HCT116 (cell line): ENCODE measurements around the gene FERMT2. TPM values are rescaled to one million over a fixed set of nuclear protein-coding genes. Genes with fewer than 3 reads are reported as not detected.

Experiments
- ATAC-seq: fragments of 200-7000 bp; cut with Tn5 transposase; 2 replicates; pipeline ENCODE4 v1.9.1; 2020; ENCODE audit warnings: mild to moderate bottlenecking, moderate library complexity
- BruUV-seq: library from RNA; stranded (reverse); fragments of 400-500 nt; replicated peaks from 2 replicates; lab custom pipeline; 2021; lab: Mats Ljungman, UMichigan
- CTCF ChIA-PET: fragments of 300-600 bp; sonication (Branson Sonifier 250); formaldehyde crosslinking; loops from one replicate; lab custom pipeline; 2021; ENCODE audit warnings: antibody characterized with exemption; lab: Charles Lee
- POLR2A ChIA-PET: fragments of 300-600, 350-600 bp; sonication (Branson Sonifier 250); formaldehyde crosslinking; loops from one replicate; lab custom pipeline; 2021; ENCODE audit warnings: antibody characterized with exemption; lab: Charles Lee
- RAD21 ChIA-PET, 2 experiments: fragments of 300-600 bp; sonication (Branson Sonifier 250); formaldehyde crosslinking; loops; one replicate each; lab custom pipeline; 2023; ENCODE audit warnings: low total read pairs in 2 of 2; ENCODE audit not compliant: uncharacterized antibody in 2 of 2, unreplicated experiment in 2 of 2, low non-redundant PET in 1 of 2; lab: Charles Lee
- DNase-seq: peaks from one replicate; pipeline ENCODE4 v3.0.0-alpha.2; 2010; ENCODE audit warnings: low read depth, low spot score
- H2AFZ ChIP-seq: fragments of 200-600 bp; shearing (Covaris generic), sonication (generic); 2 replicates; pipeline ENCODE4 v1.6.1; 2017; ENCODE audit warnings: low read depth, mixed run types, mixed read lengths, antibody characterized with exemption, low read length; ENCODE audit not compliant: poor library complexity, severe bottlenecking
- H3K27ac ChIP-seq: 2 replicates; pipeline ENCODE4 v1.5.1; 2012; ENCODE audit warnings: low read depth, low read length
- H3K27me3 ChIP-seq: fragments of 200-600 bp; sonication (generic); 2 replicates; pipeline ENCODE4 v1.6.1; 2016; ENCODE audit warnings: mixed run types, low read length, mixed read lengths; ENCODE audit not compliant: insufficient read depth
- H3K36me3 ChIP-seq, 2 experiments: fragments of 200-500 bp in 1 of 2; fragments of 200-600 bp in 1 of 2; sonication (Bioruptor generic) in 1 of 2; sonication (generic) in 1 of 2; 2 replicates each; pipeline versions ENCODE4 v1.5.1 to v1.6.1; 2014 to 2016; ENCODE audit warnings: low read length in 2 of 2, inconsistent platforms in 1 of 2, mixed read lengths in 1 of 2, mixed run types in 1 of 2; ENCODE audit not compliant: insufficient read depth in 2 of 2, control insufficient read depth in 1 of 2
- H3K4me1 ChIP-seq, 2 experiments: fragments of 200-600 bp in 1 of 2; sonication (generic) in 1 of 2; 2 replicates each; pipeline versions ENCODE4 v1.5.1 to v1.6.1; 2012 to 2017; ENCODE audit warnings: low read length in 2 of 2, inconsistent platforms in 1 of 2, mild to moderate bottlenecking in 1 of 2, mixed read lengths in 1 of 2, mixed run types in 1 of 2, moderate library complexity in 1 of 2; ENCODE audit not compliant: insufficient read depth in 2 of 2, control insufficient read depth in 1 of 2
- H3K4me2 ChIP-seq: fragments of 200-600 bp; sonication (generic); 2 replicates; pipeline ENCODE4 v1.6.1; 2017; ENCODE audit warnings: mixed run types, low read length, mixed read lengths
- H3K4me3 ChIP-seq, 2 experiments: fragments of 200-600 bp in 1 of 2; sonication (generic) in 1 of 2; replicated peaks in 1 of 2; 2 replicates each; pipeline ENCODE4 v1.5.1; 2011 to 2016; ENCODE audit warnings: low read length in 2 of 2, control low read depth in 1 of 2, low read depth in 1 of 2, mild to moderate bottlenecking in 1 of 2, mixed read lengths in 1 of 2, mixed run types in 1 of 2
- H3K79me2 ChIP-seq: fragments of 200-600 bp; sonication (generic); 2 replicates; pipeline ENCODE4 v1.6.1; 2017; ENCODE audit warnings: mild to moderate bottlenecking, mixed run types, low read length, moderate library complexity, mixed read lengths; ENCODE audit not compliant: insufficient read depth
- H3K9ac ChIP-seq: fragments of 200-600 bp; sonication (generic); 2 replicates; pipeline ENCODE4 v1.6.1; 2016; ENCODE audit warnings: low read length, mixed read lengths
- H3K9me2 ChIP-seq: fragments of 200-600 bp; sonication (generic), shearing (Covaris generic); 2 replicates; pipeline ENCODE4 v1.6.1; 2017; ENCODE audit warnings: mixed run types, mild to moderate bottlenecking, moderate library complexity; ENCODE audit not compliant: insufficient read depth
- H3K9me3 ChIP-seq, 2 experiments: fragments of 200-500 bp in 1 of 2; fragments of 200-600 bp in 1 of 2; sonication (Bioruptor generic) in 1 of 2; sonication (generic) in 1 of 2; 2 replicates each; pipeline ENCODE4 v1.6.1; 2014 to 2017; ENCODE audit warnings: low read length in 2 of 2, mixed read lengths in 2 of 2, inconsistent platforms in 1 of 2, low read depth in 1 of 2, mild to moderate bottlenecking in 1 of 2, mixed run types in 1 of 2, moderate library complexity in 1 of 2; ENCODE audit not compliant: control insufficient read depth in 1 of 2, insufficient read depth in 1 of 2
- H4K20me1 ChIP-seq: fragments of 200-600 bp; sonication (generic), shearing (Covaris generic); 2 replicates; pipeline ENCODE4 v1.6.1; 2017; ENCODE audit warnings: mixed run types, mild to moderate bottlenecking, moderate library complexity; ENCODE audit not compliant: insufficient read depth
- CEBPB ChIP-seq: IDR thresholded peaks from 2 replicates; pipeline ENCODE4 v1.6.1; 2012; ENCODE audit warnings: low read depth
- ELF1 ChIP-seq: IDR thresholded peaks from 2 replicates; pipeline ENCODE4 v1.6.1; 2012; ENCODE audit warnings: low read depth, borderline replicate concordance
- EZH2phosphoT487 ChIP-seq: fragments of 200-600 bp; IDR thresholded peaks from 2 replicates; pipeline ENCODE4 v1.6.1; 2018; ENCODE audit warnings: antibody characterized with exemption, borderline replicate concordance
- JUND ChIP-seq: IDR thresholded peaks from 2 replicates; pipeline ENCODE4 v1.6.1; 2012
- POLR2A ChIP-seq: IDR thresholded peaks from 2 replicates; pipeline ENCODE4 v1.7.0; 2011; ENCODE audit warnings: borderline replicate concordance; ENCODE audit not compliant: insufficient read depth, insufficient read length; ENCODE audit errors: extremely low read depth
- POLR2AphosphoS5 ChIP-seq: IDR thresholded peaks from 2 replicates; pipeline ENCODE4 v1.6.1; 2011; ENCODE audit warnings: mild to moderate bottlenecking, low read depth, low read length, moderate library complexity
- SRF ChIP-seq: IDR thresholded peaks from 2 replicates; pipeline ENCODE4 v1.6.1; 2012; ENCODE audit warnings: low read depth
- TCF7L2 ChIP-seq: IDR thresholded peaks from 2 replicates; pipeline ENCODE4 v1.7.0; 2011; ENCODE audit warnings: borderline replicate concordance, inconsistent platforms; ENCODE audit not compliant: insufficient read depth, insufficient read length; ENCODE audit errors: extremely low read depth
- YY1 ChIP-seq: IDR thresholded peaks from 2 replicates; pipeline ENCODE4 v1.6.1; 2011; ENCODE audit warnings: low read length, low read depth, moderate library complexity, mild to moderate bottlenecking; ENCODE audit not compliant: insufficient replicate concordance; ENCODE audit errors: extremely low read depth
- ZFX ChIP-seq: fragments of 450-650 bp; IDR thresholded peaks from 2 replicates; pipeline ENCODE4 v1.6.1; 2017
- intact Hi-C: fragments of 100-400 bp; cut with micrococcal nuclease; formaldehyde crosslinking; loops from 2 replicates; pipeline ENCODE4 v1.10.0; 2022
- total RNA-seq: library from RNA; stranded (reverse); gene quantifications from one replicate; pipeline ENCODE4 v1.2.1, GENCODE V29; 2021; ENCODE audit not compliant: unreplicated experiment
- TF ChIP-seq, protein P1 (sequence below): IDR thresholded peaks from 2 replicates; pipeline ENCODE4 v1.6.1; 2012
- TF ChIP-seq, protein P2 (sequence below): IDR thresholded peaks from 2 replicates; pipeline ENCODE4 v1.6.1; 2011; ENCODE audit warnings: mild to moderate bottlenecking, low read length, moderate library complexity; ENCODE audit not compliant: insufficient replicate concordance; ENCODE audit errors: extremely low read depth

Gene FERMT2
- total RNA-seq, 1 experiment from 2014 or later: 24.8 TPM

DNA sequence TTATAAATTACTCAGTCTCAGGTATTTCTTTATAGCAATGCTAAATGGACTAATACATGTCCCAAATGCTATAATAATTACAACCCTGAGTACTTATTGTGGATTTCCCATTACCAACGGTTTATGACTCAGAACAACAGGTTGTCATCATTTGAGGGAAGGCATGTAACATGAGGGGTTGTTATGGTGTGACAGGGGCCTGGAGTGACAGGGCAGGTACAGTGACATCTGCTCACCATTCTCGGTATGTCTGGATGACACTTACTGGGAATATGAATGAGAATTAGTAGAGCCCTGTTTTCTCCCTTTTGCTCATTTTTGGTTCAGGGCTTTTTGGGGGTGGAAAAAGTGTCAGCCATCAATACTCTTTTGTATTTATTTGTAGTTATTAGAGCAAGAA, 36.2 kb upstream of the FERMT2 start:
- H3K27me3 ChIP-seq: no peaks in the 10 kb centered on the region
- no peaks in the 10 kb centered on the region for H3K79me2 ChIP-seq
- TF ChIP-seq EZH2phosphoT487 (no peak), POLR2A (no peak), SRF (no peak), ZFX (no peak), JUND (no peak), CEBPB (no peak)
- TF ChIP-seq, protein P1, sequence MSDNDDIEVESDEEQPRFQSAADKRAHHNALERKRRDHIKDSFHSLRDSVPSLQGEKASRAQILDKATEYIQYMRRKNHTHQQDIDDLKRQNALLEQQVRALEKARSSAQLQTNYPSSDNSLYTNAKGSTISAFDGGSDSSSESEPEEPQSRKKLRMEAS: no peak
- TF ChIP-seq, protein P2, sequence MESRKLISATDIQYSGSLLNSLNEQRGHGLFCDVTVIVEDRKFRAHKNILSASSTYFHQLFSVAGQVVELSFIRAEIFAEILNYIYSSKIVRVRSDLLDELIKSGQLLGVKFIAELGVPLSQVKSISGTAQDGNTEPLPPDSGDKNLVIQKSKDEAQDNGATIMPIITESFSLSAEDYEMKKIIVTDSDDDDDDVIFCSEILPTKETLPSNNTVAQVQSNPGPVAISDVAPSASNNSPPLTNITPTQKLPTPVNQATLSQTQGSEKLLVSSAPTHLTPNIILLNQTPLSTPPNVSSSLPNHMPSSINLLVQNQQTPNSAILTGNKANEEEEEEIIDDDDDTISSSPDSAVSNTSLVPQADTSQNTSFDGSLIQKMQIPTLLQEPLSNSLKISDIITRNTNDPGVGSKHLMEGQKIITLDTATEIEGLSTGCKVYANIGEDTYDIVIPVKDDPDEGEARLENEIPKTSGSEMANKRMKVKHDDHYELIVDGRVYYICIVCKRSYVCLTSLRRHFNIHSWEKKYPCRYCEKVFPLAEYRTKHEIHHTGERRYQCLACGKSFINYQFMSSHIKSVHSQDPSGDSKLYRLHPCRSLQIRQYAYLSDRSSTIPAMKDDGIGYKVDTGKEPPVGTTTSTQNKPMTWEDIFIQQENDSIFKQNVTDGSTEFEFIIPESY: no peak
- H3K4me2 ChIP-seq: no peak overlapping the region
- H2AFZ ChIP-seq: no peak overlapping the region
- no peaks in the 10 kb centered on the region for H3K9me2 ChIP-seq
- H4K20me1 ChIP-seq: no peaks in the 10 kb centered on the region
- no peaks in the 10 kb centered on the region for H3K36me3 ChIP-seq
- no peak overlapping the region for H3K27ac ChIP-seq
- POLR2A ChIA-PET: no interaction called here
- no peak for ATAC-seq
- no peak for DNase-seq
- H3K9ac ChIP-seq: no peak overlapping the region
- no peaks in the 10 kb centered on the region for H3K9me3 ChIP-seq
- no TSS peak for BruUV-seq
- no peaks in the 10 kb centered on the region for H3K4me1 ChIP-seq
- RAD21 ChIA-PET: no interaction called here
- H3K4me3 ChIP-seq: no peak overlapping the region
- intact Hi-C loops: no loop called here
- CTCF ChIA-PET: no interaction called here

DNA sequence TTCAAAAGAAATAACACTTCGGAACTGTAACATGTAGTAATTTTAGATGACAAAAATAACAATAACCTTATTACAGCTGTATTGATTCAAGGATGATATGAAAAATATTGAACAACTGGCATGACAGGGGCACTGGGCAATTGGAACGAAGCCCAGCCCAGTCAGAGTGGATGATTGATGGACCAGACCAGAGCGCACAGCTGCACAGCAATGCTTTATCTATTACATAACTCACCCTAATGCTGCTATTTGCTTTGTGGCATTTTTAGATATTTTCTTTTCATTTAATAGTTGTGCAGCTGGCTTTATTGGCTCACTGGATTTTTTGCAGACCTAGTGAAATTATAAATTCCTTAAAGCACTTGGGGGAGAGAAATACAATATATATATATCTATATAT, 26.9 kb upstream of the FERMT2 start:
- Histone ChIP-seq H4K20me1 (no peaks in the 10 kb centered on the region), H2AFZ (no peak overlapping the region), H3K9me3 (no peaks in the 10 kb centered on the region), H3K9ac (no peak overlapping the region), H3K79me2 (no peaks in the 10 kb centered on the region), H3K36me3 (no peaks in the 10 kb centered on the region), H3K4me2 (no peak overlapping the region), H3K27me3 (no peaks in the 10 kb centered on the region), H3K4me3 (no peak overlapping the region), H3K27ac (no peak overlapping the region)
- ATAC-seq (no peak), DNase-seq (no peak)
- ChIA-PET RAD21 (no interaction called here), CTCF (no interaction called here), POLR2A (no interaction called here)
- no TSS peak for BruUV-seq
- intact Hi-C loops: no loop called here
- TF ChIP-seq, protein P2: no peak
- no peak for TF ChIP-seq TCF7L2
- TF ChIP-seq ELF1: no peak
- no peak for TF ChIP-seq YY1
- no peak for TF ChIP-seq SRF
- no peak for TF ChIP-seq POLR2AphosphoS5
- no peak for TF ChIP-seq ZFX
- TF ChIP-seq, all 23 proteins: peak for 0
- no peaks in the 10 kb centered on the region for H3K9me2 ChIP-seq
- H3K4me1 ChIP-seq: no peaks in the 10 kb centered on the region
